Prostate gland (tissue), 2 donors: ENCODE data around the gene CTTNBP2NL. TPM values are rescaled to one million over a fixed set of nuclear protein-coding genes. Genes with fewer than 3 reads are reported as not detected.

Source experiments
- DNase-seq: peaks from one replicate; pipeline ENCODE4 v3.0.0-alpha.2; 2019; ENCODE audit warnings: low spot score
- H3K27ac ChIP-seq, 2 donors: fragments of 200-600 bp; sonication (generic); 2 replicates each; pipeline ENCODE4 v1.5.1; 2017 to 2019
- H3K27me3 ChIP-seq: fragments of 200-600 bp; sonication (generic); replicated peaks from 2 replicates; pipeline ENCODE4 v1.5.1; 2019; ENCODE audit not compliant: insufficient read depth
- H3K36me3 ChIP-seq, 2 donors: fragments of 200-600 bp; sonication (generic); 1 replicate in 1 of 2; 2 replicates in 1 of 2; pipeline versions ENCODE4 v1.5.1 to v1.8.1; 2017 to 2019
- H3K4me1 ChIP-seq: fragments of 200-600 bp; sonication (generic); replicated peaks from 2 replicates; pipeline ENCODE4 v1.5.1; 2019
- H3K4me3 ChIP-seq, 2 donors: fragments of 200-600 bp; sonication (generic); 2 replicates each; pipeline ENCODE4 v1.5.1; 2017 to 2019
- H3K9me3 ChIP-seq: fragments of 200-600 bp; sonication (generic); 2 replicates; pipeline ENCODE4 v1.5.1; 2017
- CTCF ChIP-seq, 4 experiments: fragments of 200-600 bp in 2 of 4; fragments of 450-650 bp in 2 of 4; sonication (generic) in 2 of 4; IDR thresholded peaks; 1 replicate in 3 of 4; 2 replicates in 1 of 4; pipeline ENCODE4 v1.5.1; 2016 to 2019; ENCODE audit warnings: antibody characterized with exemption in 4 of 4, mild to moderate bottlenecking in 2 of 4, moderate library complexity in 2 of 4
- POLR2A ChIP-seq: fragments of 450-650 bp; IDR thresholded peaks from one replicate; pipeline ENCODE4 v1.6.1; 2016; ENCODE audit warnings: antibody characterized with exemption, mild to moderate bottlenecking
- POLR2AphosphoS5 ChIP-seq: sonication (generic); formaldehyde crosslinking; IDR thresholded peaks from one replicate; pipeline ENCODE4 v1.6.1; 2017; ENCODE audit warnings: antibody characterized with exemption
- WGBS: methylation state at CpG from one replicate; pipeline ENCODE4 v1.1.5; 2018; 5-methylcytosine and 5-hydroxymethylcytosine counted together
- intact Hi-C: fragments of 100-400 bp; cut with DNase I; formaldehyde crosslinking; loops from one replicate; pipeline ENCODE4 v1.14.2; 2022
- microRNA-seq: library from miRNA; unstranded; fragments of <30 nt; microRNA quantifications from one replicate; pipeline ENCODE4, GENCODE V29; 2016
- small RNA-seq, 2 donors: library from RNA; depleted of rRNA; stranded (forward); fragments of <200 nt; gene quantifications; one replicate each; pipeline ENCODE3, GENCODE V24; 2016
- total RNA-seq, 2 donors: library from RNA; depleted of rRNA; stranded (reverse); fragments of >200 nt; gene quantifications; one replicate each; pipeline ENCODE4 v1.1.0, GENCODE V29; 2016

Gene CTTNBP2NL
- total RNA-seq, 2 donors from 2014 or later, result 10.6 to 15.2 TPM

DNA sequence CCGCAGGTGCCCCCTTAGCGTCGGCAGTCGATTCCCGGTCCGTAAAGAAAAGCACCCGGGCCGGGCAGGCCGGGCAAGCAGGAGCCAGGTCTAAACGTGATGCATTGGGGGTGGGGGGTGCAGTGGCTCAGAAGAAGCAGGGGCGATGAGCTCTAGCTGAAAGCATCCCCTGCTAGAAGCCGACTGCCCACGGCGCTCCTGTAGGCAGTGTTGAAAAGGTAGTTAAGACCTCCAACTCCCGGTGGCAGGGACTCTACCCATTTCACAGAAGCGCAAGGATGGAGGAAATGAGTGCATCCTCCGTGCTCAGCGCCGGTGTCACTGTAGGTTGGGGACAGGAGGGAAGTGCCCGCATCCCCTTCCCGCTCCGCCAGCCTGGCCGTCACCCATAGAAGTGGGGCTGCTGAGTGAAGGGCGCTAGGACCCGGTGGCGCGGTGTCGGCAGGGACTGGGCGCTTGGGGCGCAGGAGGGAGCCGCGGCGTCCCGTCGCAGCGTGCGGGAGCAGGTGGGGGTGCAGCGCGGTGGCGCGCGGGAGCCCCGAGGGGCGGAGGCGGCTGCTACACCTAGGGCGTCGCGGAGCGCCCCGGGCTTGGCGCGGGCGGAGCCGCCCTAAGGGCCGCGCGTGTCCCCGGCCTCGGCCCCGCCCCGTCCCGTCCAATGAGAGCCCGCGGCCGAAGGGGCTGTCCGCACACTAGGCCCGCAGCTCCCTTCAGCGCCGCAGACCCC lies 112.4 kb downstream of the CTTNBP2NL start, which contains the start of gene WNT2B:
TSS of gene WNT2B (plus strand) at position 688 of the 727 bp plus-strand sequence. CDS start 298 bp downstream, outside the sequence.
- intact Hi-C loops, result loop anchor here (10.0 kb wide), 1 partner anchor 166 kb away; the partner anchor contains the start of gene MOV10
- Histone ChIP-seq H3K27me3 (no peaks in the 10 kb centered on the region), H3K4me3 (peak within 1 kb of the TSS; percentile 29 to 45), H3K36me3 (no peaks in the 10 kb centered on the region), H3K9me3 (no peaks in the 10 kb centered on the region), H3K27ac (no peak within 1 kb of the TSS), H3K4me1 (no peaks in the 10 kb centered on the region)
- DNase-seq, result no peak
- TF ChIP-seq POLR2A (no peak), CTCF (IDR thresholded peaks at IDR 0.05) (peak in 1 of 4 experiments; percentile 7)
- under 1% methylated on average over 43 of the region's 69 CpGs for WGBS

DNA sequence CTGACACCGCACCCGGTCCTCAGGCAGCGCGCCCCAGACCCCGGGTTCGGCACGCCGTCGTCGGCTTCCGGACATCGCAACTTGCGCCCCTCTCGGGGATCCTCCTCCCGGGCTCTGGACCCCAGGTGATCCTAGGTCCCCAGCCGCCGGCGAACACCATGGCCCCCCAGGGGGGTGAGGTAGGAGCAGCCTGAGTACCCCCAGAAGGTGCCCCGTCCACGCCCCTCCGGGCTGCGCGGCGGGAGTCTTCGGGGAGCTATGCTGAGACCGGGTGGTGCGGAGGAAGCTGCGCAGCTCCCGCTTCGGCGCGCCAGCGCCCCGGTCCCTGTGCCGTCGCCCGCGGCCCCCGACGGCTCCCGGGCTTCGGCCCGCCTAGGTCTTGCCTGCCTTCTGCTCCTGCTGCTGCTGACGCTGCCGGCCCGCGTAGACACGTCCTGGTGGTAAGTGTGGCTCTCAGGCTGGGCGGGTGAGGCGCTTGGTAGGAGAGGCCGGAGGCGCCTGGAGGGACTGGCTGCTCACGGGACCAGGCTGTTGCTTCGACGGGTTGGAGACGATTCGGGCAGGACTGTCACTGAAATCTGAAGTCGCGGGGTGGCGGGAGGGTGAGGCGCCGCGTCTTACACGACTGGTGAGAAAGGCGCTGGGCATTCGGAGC lies 113.1 kb downstream of the CTTNBP2NL start:
- Histone ChIP-seq H3K27ac (no peak overlapping the region), H3K36me3 (no peaks in the 10 kb centered on the region), H3K4me3 (peak overlapping the region; percentile 29 to 45), H3K27me3 (no peaks in the 10 kb centered on the region), H3K4me1 (no peaks in the 10 kb centered on the region), H3K9me3 (no peaks in the 10 kb centered on the region)
- 16% methylated on average over 56 of the region's 66 CpGs for WGBS
- no peak for DNase-seq
- TF ChIP-seq CTCF (IDR thresholded peaks at IDR 0.05) (no peak), POLR2A (no peak), POLR2AphosphoS5 (no peak)
- intact Hi-C loops, result loop anchor here (10.0 kb wide), 1 partner anchor 166 kb away; the partner anchor contains the start of gene MOV10

GRCh38 chr1:112509660-112510178 lies 113.7 kb downstream of the CTTNBP2NL start:
- no peak overlapping the region for H3K27ac ChIP-seq
- TF ChIP-seq POLR2A, result no peak
- TF ChIP-seq POLR2AphosphoS5, result no peak
- no peak for TF ChIP-seq CTCF (IDR thresholded peaks at IDR 0.05)
- H3K9me3 ChIP-seq, result no peaks in the 10 kb centered on the region
- no peak overlapping the region for H3K4me3 ChIP-seq
- no peaks in the 10 kb centered on the region for H3K4me1 ChIP-seq
- intact Hi-C loops, result loop anchor here (10.0 kb wide), 1 partner anchor 165 kb away; the partner anchor contains the start of gene MOV10
- 60% methylated on average over 16 of the region's 16 CpGs for WGBS
- no peaks in the 10 kb centered on the region for H3K36me3 ChIP-seq
- no peaks in the 10 kb centered on the region for H3K27me3 ChIP-seq
- no peak for DNase-seq

- Histone ChIP-seq H3K4me1 (no peaks in the 10 kb centered on the region), H3K9me3 (no peaks in the 10 kb centered on the region), H3K27me3 (no peaks in the 10 kb centered on the region), H3K36me3 (no peaks in the 10 kb centered on the region), H3K27ac (no peak overlapping the region), H3K4me3 (no peak overlapping the region)
- TF ChIP-seq POLR2A (no peak), CTCF (IDR thresholded peaks at IDR 0.05) (no peak), POLR2AphosphoS5 (no peak)
- intact Hi-C loops, result no loop called here
- DNase-seq, result no peak
- 81% methylated on average over 7 of the region's 7 CpGs for WGBS
These were observed 114.3 kb downstream of the CTTNBP2NL start for GRCh38 chr1:112510340-112510739.

Small RNA genes lying within 50 kb of the gene (microRNA-seq; reads per million reads assigned to microRNA genes)
- gene MIR4256, result not detected

Small RNA genes lying within 50 kb of the gene (small RNA-seq; reads per million reads assigned to genes)
- gene RF01210, result 0 reads per million in 2 donors

Other genes starting within 250 kb of the CTTNBP2NL start
- 10 to 100 TPM in 1 of 2 donors, 1 to 10 TPM in 1; 3.2 to 19.7 TPM for gene WNT2B, start 112.8 kb downstream of the CTTNBP2NL start, total RNA-seq
- gene ST7L, start 222.9 kb downstream of the CTTNBP2NL start, total RNA-seq, result 10 to 100 TPM; 22.7 to 28.4 TPM
- gene CAPZA1, start 223.6 kb downstream of the CTTNBP2NL start, total RNA-seq, result 100 to 1,000 TPM in 1 of 2 donors, 10 to 100 TPM in 1; 87.4 to 104 TPM